MCF 10A (cell line): ENCODE results near the gene SDK1. TPM values are rescaled to one million over a fixed set of nuclear protein-coding genes. Genes with fewer than 3 reads are reported as not detected.

Source experiments
- BruUV-seq: library from RNA; stranded (reverse); fragments of 400-500 nt; replicated peaks from 2 replicates; lab custom pipeline; 2021; lab: Mats Ljungman, UMichigan
- CTCF ChIA-PET: fragments of 300-600 bp; sonication (Branson Sonifier 250); formaldehyde crosslinking; extraction: SDS; loops from one replicate; lab custom pipeline; 2021; ENCODE audit warnings: antibody characterized with exemption, inconsistent platforms; lab: Yijun Ruan, JAX
- POLR2A ChIA-PET: fragments of 300-600, 350-650 bp; sonication (Branson Sonifier 250); formaldehyde crosslinking; extraction: SDS; loops from one replicate; lab custom pipeline; 2020; ENCODE audit warnings: antibody characterized with exemption, inconsistent platforms; lab: Yijun Ruan, JAX
- DNase-seq: peaks from one replicate; pipeline ENCODE4 v3.0.0-alpha.2; 2018; ENCODE audit not compliant: unreplicated experiment
- H3K27ac Mint-ChIP-seq: one replicate; pipeline ENCODE4 v1.8.0; 2022; ENCODE audit warnings: mild to moderate bottlenecking, low read depth, mixed read lengths; ENCODE audit not compliant: unreplicated experiment
- H3K27me3 Mint-ChIP-seq: one replicate; pipeline ENCODE4 v1.8.0; 2022; ENCODE audit warnings: mixed read lengths; ENCODE audit not compliant: insufficient read depth, unreplicated experiment
- H3K36me3 Mint-ChIP-seq: one replicate; pipeline ENCODE4 v1.8.0; 2022; ENCODE audit warnings: mild to moderate bottlenecking, moderate library complexity, mixed read lengths; ENCODE audit not compliant: insufficient read depth, unreplicated experiment
- H3K4me1 Mint-ChIP-seq: one replicate; pipeline ENCODE4 v1.8.0; 2022; ENCODE audit warnings: mixed read lengths; ENCODE audit not compliant: insufficient read depth, unreplicated experiment
- H3K4me3 Mint-ChIP-seq: one replicate; pipeline ENCODE4 v1.8.0; 2022; ENCODE audit warnings: mild to moderate bottlenecking, moderate library complexity, mixed read lengths; ENCODE audit not compliant: unreplicated experiment
- H3K9me3 Mint-ChIP-seq: one replicate; pipeline ENCODE4 v1.8.0; 2022; ENCODE audit warnings: mixed read lengths; ENCODE audit not compliant: unreplicated experiment
- intact Hi-C: fragments of 100-400 bp; cut with micrococcal nuclease; formaldehyde crosslinking; loops from 2 replicates; pipeline ENCODE4 v1.14.1; 2022
- total RNA-seq: library from RNA; stranded (reverse); gene quantifications from 2 replicates; pipeline ENCODE4 v1.2.3, GENCODE V29; 2022
- TF ChIP-seq, protein P1 (sequence below): fragments of 200-600 bp; IDR thresholded peaks from one replicate; pipeline ENCODE4 v1.8.0; 2022; ENCODE audit warnings: antibody characterized with exemption, mild to moderate bottlenecking; ENCODE audit not compliant: unreplicated experiment

The SDK1 gene
- total RNA-seq, 1 experiment from 2014 or later = 3.3 TPM

GRCh38 chr7:3427957-3428356, 126.9 kb downstream of the SDK1 start:
- Mint-ChIP-seq H3K27me3 (no peaks in the 10 kb centered on the region), H3K36me3 (peaks cover 4% of the 10 kb centered on the region), H3K9me3 (no peaks in the 10 kb centered on the region), H3K4me3 (no peak overlapping the region), H3K4me1 (no peaks in the 10 kb centered on the region), H3K27ac (no peak overlapping the region)
- intact Hi-C loops = no loop called here
- TF ChIP-seq, protein P1, sequence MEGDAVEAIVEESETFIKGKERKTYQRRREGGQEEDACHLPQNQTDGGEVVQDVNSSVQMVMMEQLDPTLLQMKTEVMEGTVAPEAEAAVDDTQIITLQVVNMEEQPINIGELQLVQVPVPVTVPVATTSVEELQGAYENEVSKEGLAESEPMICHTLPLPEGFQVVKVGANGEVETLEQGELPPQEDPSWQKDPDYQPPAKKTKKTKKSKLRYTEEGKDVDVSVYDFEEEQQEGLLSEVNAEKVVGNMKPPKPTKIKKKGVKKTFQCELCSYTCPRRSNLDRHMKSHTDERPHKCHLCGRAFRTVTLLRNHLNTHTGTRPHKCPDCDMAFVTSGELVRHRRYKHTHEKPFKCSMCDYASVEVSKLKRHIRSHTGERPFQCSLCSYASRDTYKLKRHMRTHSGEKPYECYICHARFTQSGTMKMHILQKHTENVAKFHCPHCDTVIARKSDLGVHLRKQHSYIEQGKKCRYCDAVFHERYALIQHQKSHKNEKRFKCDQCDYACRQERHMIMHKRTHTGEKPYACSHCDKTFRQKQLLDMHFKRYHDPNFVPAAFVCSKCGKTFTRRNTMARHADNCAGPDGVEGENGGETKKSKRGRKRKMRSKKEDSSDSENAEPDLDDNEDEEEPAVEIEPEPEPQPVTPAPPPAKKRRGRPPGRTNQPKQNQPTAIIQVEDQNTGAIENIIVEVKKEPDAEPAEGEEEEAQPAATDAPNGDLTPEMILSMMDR = no peak
- DNase-seq = no peak
- no TSS peak for BruUV-seq
- POLR2A ChIA-PET = interaction anchor here (1.4 kb wide), 1 partner anchor 11 kb away, joined by 3 read pairs; no protein-coding TSS in a partner anchor
- CTCF ChIA-PET = no interaction called here

- H3K27me3 Mint-ChIP-seq = no peaks in the 10 kb centered on the region
- no TSS peak for BruUV-seq
- TF ChIP-seq, protein P1 = no peak
- intact Hi-C loops = loop anchor here (10.0 kb wide), 1 partner anchor 115 kb away; no protein-coding TSS in a partner anchor
- H3K4me1 Mint-ChIP-seq = no peaks in the 10 kb centered on the region
- no peaks in the 10 kb centered on the region for H3K9me3 Mint-ChIP-seq
- DNase-seq = no peak
- peaks cover 4% of the 10 kb centered on the region for H3K36me3 Mint-ChIP-seq
- ChIA-PET POLR2A (no interaction called here), CTCF (no interaction called here)
- no peak overlapping the region for H3K27ac Mint-ChIP-seq
- no peak overlapping the region for H3K4me3 Mint-ChIP-seq
Measured at GRCh38 chr7:3429981-3430380, 128.9 kb downstream of the SDK1 start.

GRCh38 chr7:3430588-3430987, 129.5 kb downstream of the SDK1 start:
- intact Hi-C loops = loop anchor here (10.0 kb wide), 1 partner anchor 116 kb away; no protein-coding TSS in a partner anchor
- TF ChIP-seq, protein P1 = no peak
- no peak overlapping the region for H3K27ac Mint-ChIP-seq
- peaks cover 4% of the 10 kb centered on the region for H3K36me3 Mint-ChIP-seq
- H3K4me1 Mint-ChIP-seq = peaks cover 2% of the 10 kb centered on the region
- no TSS peak for BruUV-seq
- H3K4me3 Mint-ChIP-seq = no peak overlapping the region
- POLR2A ChIA-PET = interaction anchor here (1.4 kb wide), 1 partner anchor 14 kb away, joined by 4 read pairs; no protein-coding TSS in a partner anchor
- CTCF ChIA-PET = interaction anchor here (0.7 kb wide), 1 partner anchor 999 kb away, joined by 3 read pairs; no protein-coding TSS in a partner anchor
- no peaks in the 10 kb centered on the region for H3K27me3 Mint-ChIP-seq
- DNase-seq = no peak
- no peaks in the 10 kb centered on the region for H3K9me3 Mint-ChIP-seq

- intact Hi-C loops = loop anchor here (10.0 kb wide), 1 partner anchor 117 kb away; no protein-coding TSS in a partner anchor
- TF ChIP-seq, protein P1 = no peak
- ChIA-PET POLR2A (interaction anchor here (1.4 kb wide), 1 partner anchor 15 kb away, joined by 4 read pairs; no protein-coding TSS in a partner anchor), CTCF (interaction anchor here (0.7 kb wide), 1 partner anchor 998 kb away, joined by 3 read pairs; no protein-coding TSS in a partner anchor)
- peaks cover 4% of the 10 kb centered on the region for H3K36me3 Mint-ChIP-seq
- DNase-seq = no peak
- peaks cover 9% of the 10 kb centered on the region for H3K4me1 Mint-ChIP-seq
- H3K9me3 Mint-ChIP-seq = no peaks in the 10 kb centered on the region
- no peak overlapping the region for H3K27ac Mint-ChIP-seq
- no peaks in the 10 kb centered on the region for H3K27me3 Mint-ChIP-seq
- no peak overlapping the region for H3K4me3 Mint-ChIP-seq
- BruUV-seq = no TSS peak
Measured at GRCh38 chr7:3431306-3431705, 130.3 kb downstream of the SDK1 start.
